HEK293 (cell line): ENCODE measurements around the gene GPX3.

Source experiments
- CTCF ChIA-PET: fragments of 350-600 bp; formaldehyde crosslinking; extraction: SDS; loops from one replicate; lab custom pipeline; 2021; ENCODE audit warnings: antibody characterized with exemption; lab: Yijun Ruan, JAX
- POLR2A ChIA-PET: fragments of 300-600 bp; formaldehyde crosslinking; extraction: SDS; loops from one replicate; lab custom pipeline; 2020; ENCODE audit warnings: antibody characterized with exemption, inconsistent platforms; lab: Yijun Ruan, JAX
- H3K27ac ChIP-seq: fragments of 200-500 bp; sonication (Bioruptor generic); 2 replicates; pipeline ENCODE4 v1.5.1; 2014; ENCODE audit warnings: low read depth, low read length, control low read depth, inconsistent platforms; ENCODE audit errors: extremely low read depth
- H3K36me3 ChIP-seq, 2 experiments: fragments of 200-500 bp in 1 of 2; sonication (Bioruptor generic) in 1 of 2; 1 replicate in 1 of 2; 2 replicates in 1 of 2; pipeline ENCODE4 v1.5.1; 2014 to 2017; ENCODE audit warnings: inconsistent platforms in 2 of 2, low read length in 2 of 2; ENCODE audit not compliant: control insufficient read depth in 2 of 2, insufficient read depth in 1 of 2
- H3K4me1 ChIP-seq: fragments of 200-500 bp; sonication (Bioruptor generic); 2 replicates; pipeline ENCODE4 v1.5.1; 2014; ENCODE audit warnings: mild to moderate bottlenecking, low read length, inconsistent platforms; ENCODE audit not compliant: control insufficient read depth, insufficient read depth
- H3K4me3 ChIP-seq: 2 replicates; pipeline ENCODE4 v1.5.1; 2011; ENCODE audit warnings: low read depth, mild to moderate bottlenecking, control low read depth, low read length, moderate library complexity
- H3K9me3 ChIP-seq: fragments of 200-500 bp; sonication (Bioruptor generic); 2 replicates; pipeline ENCODE4 v1.5.1; 2014; ENCODE audit warnings: low read depth, low read length, inconsistent platforms; ENCODE audit not compliant: control insufficient read depth, insufficient read depth
- AEBP2 ChIP-seq: fragments of 450-650 bp; formaldehyde crosslinking; IDR thresholded peaks from 2 replicates; pipeline ENCODE4 v1.5.1; 2016; ENCODE audit warnings: missing biosample characterization, missing genetic modification characterization, borderline replicate concordance
- BCL11A ChIP-seq: fragments of 450-650 bp; formaldehyde crosslinking; IDR thresholded peaks from 2 replicates; pipeline ENCODE4 v1.5.1; 2016; ENCODE audit warnings: low read depth, missing biosample characterization, missing genetic modification characterization
- GLIS2 ChIP-seq: fragments of 450-650 bp; formaldehyde crosslinking; IDR thresholded peaks from 2 replicates; pipeline ENCODE4 v1.5.1; 2016; ENCODE audit warnings: missing biosample characterization, missing genetic modification characterization
- IKZF3 ChIP-seq: fragments of 450-650 bp; IDR thresholded peaks from 2 replicates; pipeline ENCODE4 v1.5.0; 2018; ENCODE audit warnings: missing biosample characterization, mild to moderate bottlenecking, missing genetic modification characterization, moderate library complexity
- REST ChIP-seq: fragments of 450-650 bp; formaldehyde crosslinking; IDR thresholded peaks from 2 replicates; pipeline ENCODE4 v1.5.1; 2016; ENCODE audit warnings: missing biosample characterization, missing genetic modification characterization
- SETDB1 ChIP-seq: IDR thresholded peaks from one replicate; pipeline ENCODE4 v1.6.1; 2017; ENCODE audit warnings: mild to moderate bottlenecking, low read length, moderate library complexity, mixed read lengths; ENCODE audit not compliant: insufficient read length
- SP7 ChIP-seq: fragments of 450-650 bp; formaldehyde crosslinking; IDR thresholded peaks from 2 replicates; pipeline ENCODE4 v1.5.1; 2016; ENCODE audit warnings: missing biosample characterization, missing genetic modification characterization
- TCF7L2 ChIP-seq: IDR thresholded peaks from 2 replicates; pipeline ENCODE4 v1.6.1; 2011; ENCODE audit warnings: low read depth, mild to moderate bottlenecking, inconsistent platforms, low read length, moderate library complexity, borderline replicate concordance
- WT1 ChIP-seq: fragments of 450-650 bp; formaldehyde crosslinking; IDR thresholded peaks from 2 replicates; pipeline ENCODE4 v1.5.1; 2016; ENCODE audit warnings: missing biosample characterization, missing genetic modification characterization
- ZBTB48 ChIP-seq: fragments of 450-650 bp; formaldehyde crosslinking; IDR thresholded peaks from 2 replicates; pipeline ENCODE4 v1.5.1; 2016; ENCODE audit warnings: missing biosample characterization, missing genetic modification characterization
- ZFP3 ChIP-seq: fragments of 450-650 bp; formaldehyde crosslinking; IDR thresholded peaks from 2 replicates; pipeline ENCODE4 v1.5.1; 2016; ENCODE audit warnings: low read depth, missing biosample characterization, missing genetic modification characterization
- ZNF221 ChIP-seq: fragments of 450-650 bp; formaldehyde crosslinking; IDR thresholded peaks from 2 replicates; pipeline ENCODE4 v1.5.1; 2017; ENCODE audit warnings: missing biosample characterization, missing genetic modification characterization, borderline replicate concordance
- ZNF274 ChIP-seq, 2 experiments: fragments of 200-500 bp in 1 of 2; fragments of 450-650 bp in 1 of 2; sonication (Bioruptor generic) in 1 of 2; formaldehyde crosslinking in 1 of 2; IDR thresholded peaks; 2 replicates each; pipeline versions ENCODE4 v1.5.1 to v1.6.1; 2014 to 2016; ENCODE audit warnings: borderline replicate concordance in 1 of 2, inconsistent platforms in 1 of 2, low read length in 1 of 2, missing biosample characterization in 1 of 2, missing genetic modification characterization in 1 of 2
- ZNF513 ChIP-seq: fragments of 450-650 bp; IDR thresholded peaks from 2 replicates; pipeline ENCODE4 v1.5.1; 2018; ENCODE audit warnings: missing biosample characterization, missing genetic modification characterization
- ZNF561 ChIP-seq: fragments of 450-650 bp; IDR thresholded peaks from 2 replicates; pipeline ENCODE4 v1.5.1; 2018; ENCODE audit warnings: missing biosample characterization, missing genetic modification characterization, borderline replicate concordance
- ZNF629 ChIP-seq: fragments of 450-650 bp; formaldehyde crosslinking; IDR thresholded peaks from 2 replicates; pipeline ENCODE4 v1.5.1; 2017; ENCODE audit warnings: missing biosample characterization, missing genetic modification characterization
- ZSCAN30 ChIP-seq: fragments of 450-650 bp; IDR thresholded peaks from 2 replicates; pipeline ENCODE4 v1.5.1; 2018; ENCODE audit warnings: missing biosample characterization, mild to moderate bottlenecking, missing genetic modification characterization, moderate library complexity
- TF ChIP-seq, protein P1 (sequence below): fragments of 450-650 bp; formaldehyde crosslinking; IDR thresholded peaks from 2 replicates; pipeline ENCODE4 v1.5.1; 2016; ENCODE audit warnings: missing biosample characterization, missing genetic modification characterization

GPX3 gene

DNA sequence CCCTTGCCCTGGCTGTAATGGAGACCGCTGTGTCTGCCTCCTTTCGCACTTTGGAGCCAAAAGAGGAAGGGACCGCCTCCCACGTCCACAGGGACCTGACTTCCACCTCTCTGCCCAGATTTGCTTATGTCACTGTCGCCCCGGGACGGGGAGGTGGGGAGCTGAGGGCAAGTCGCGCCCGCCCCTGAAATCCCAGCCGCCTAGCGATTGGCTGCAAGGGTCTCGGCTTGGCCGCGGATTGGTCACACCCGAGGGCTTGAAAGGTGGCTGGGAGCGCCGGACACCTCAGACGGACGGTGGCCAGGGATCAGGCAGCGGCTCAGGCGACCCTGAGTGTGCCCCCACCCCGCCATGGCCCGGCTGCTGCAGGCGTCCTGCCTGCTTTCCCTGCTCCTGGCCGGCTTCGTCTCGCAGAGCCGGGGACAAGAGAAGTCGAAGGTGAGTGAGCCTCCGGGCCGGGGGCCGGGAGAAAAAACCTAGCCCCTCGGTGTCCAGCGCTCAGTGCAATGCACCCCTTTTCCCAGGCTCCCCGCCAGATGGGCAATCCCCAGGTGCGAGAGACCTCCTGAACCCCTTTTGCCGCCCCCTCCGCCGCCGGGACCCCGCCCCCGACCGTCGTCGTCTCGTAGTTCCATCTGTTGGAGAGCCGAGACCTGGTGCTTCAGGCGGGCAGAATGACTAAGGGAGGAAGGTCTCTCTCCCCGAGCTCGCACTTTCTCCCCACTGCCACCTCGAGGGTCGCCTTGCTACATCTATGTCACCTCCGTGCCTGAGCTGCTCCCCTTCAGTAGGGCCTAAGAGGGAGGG lies at the start of gene GPX3 (continued):
- TF ChIP-seq REST (tag by site-specific recombination) (0 out of 2 replicates have a peak, but pooled peaks have one; percentile 20), AEBP2 (tag by site-specific recombination) (no peak), BCL11A (tag by site-specific recombination) (peak; percentile 47; the same call in 1 of the 2 replicates), IKZF3 (tag by site-specific recombination) (peak; percentile 26; the same call in 1 of the 2 replicates), WT1 (tag by site-specific recombination) (no peak), GLIS2 (tag by site-specific recombination) (peak; percentile 49), ZBTB48 (tag by site-specific recombination) (peak; percentile 93), ZNF561 (tag by site-specific recombination) (peak; percentile 27; the same call in 1 of the 2 replicates), SP7 (tag by site-specific recombination) (0 out of 2 replicates have a peak, but pooled peaks have one; percentile 44)
- TF ChIP-seq, protein P1, sequence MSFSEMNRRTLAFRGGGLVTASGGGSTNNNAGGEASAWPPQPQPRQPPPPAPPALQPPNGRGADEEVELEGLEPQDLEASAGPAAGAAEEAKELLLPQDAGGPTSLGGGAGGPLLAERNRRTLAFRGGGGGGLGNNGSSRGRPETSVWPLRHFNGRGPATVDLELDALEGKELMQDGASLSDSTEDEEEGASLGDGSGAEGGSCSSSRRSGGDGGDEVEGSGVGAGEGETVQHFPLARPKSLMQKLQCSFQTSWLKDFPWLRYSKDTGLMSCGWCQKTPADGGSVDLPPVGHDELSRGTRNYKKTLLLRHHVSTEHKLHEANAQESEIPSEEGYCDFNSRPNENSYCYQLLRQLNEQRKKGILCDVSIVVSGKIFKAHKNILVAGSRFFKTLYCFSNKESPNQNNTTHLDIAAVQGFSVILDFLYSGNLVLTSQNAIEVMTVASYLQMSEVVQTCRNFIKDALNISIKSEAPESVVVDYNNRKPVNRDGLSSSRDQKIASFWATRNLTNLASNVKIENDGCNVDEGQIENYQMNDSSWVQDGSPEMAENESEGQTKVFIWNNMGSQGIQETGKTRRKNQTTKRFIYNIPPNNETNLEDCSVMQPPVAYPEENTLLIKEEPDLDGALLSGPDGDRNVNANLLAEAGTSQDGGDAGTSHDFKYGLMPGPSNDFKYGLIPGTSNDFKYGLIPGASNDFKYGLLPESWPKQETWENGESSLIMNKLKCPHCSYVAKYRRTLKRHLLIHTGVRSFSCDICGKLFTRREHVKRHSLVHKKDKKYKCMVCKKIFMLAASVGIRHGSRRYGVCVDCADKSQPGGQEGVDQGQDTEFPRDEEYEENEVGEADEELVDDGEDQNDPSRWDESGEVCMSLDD = peak; percentile 40; the same call in 1 of the 2 replicates

DNA sequence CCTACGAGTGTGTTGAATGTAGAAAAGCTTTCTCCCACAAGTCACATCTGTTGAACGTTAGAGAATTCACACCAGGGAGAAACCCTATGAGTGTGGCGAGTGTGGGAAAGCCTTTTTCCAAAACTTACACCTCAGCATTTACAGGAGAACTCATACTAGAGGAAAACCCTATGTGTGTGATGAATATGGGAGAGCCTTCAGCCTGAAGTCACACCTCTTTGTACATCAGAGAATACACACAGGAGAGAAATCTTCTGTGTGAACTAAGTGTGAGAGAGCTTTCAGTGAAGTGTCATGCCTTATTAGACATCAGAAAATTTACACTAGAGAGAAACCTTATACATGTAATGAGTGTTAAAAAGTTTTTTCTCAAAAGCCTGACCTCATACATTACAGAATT lies 41.8 kb upstream of the GPX3 start:
- POLR2A ChIA-PET = no interaction called here

More for the DNA sequence above, 41.8 kb upstream of the GPX3 start:
- TF ChIP-seq ZFP3 (no peak), ZNF629 (tag by site-specific recombination) (no peak), SETDB1 (peak; percentile 71), ZNF513 (tag by site-specific recombination) (no peak), TCF7L2 (no peak), ZSCAN30 (tag by site-specific recombination) (no peak), ZNF274 (IDR thresholded peaks at IDR 0.05; ENCODE audit: low read length) (no peak), ZNF274 (tag by site-specific recombination; IDR thresholded peaks at IDR 0.05; ENCODE audit: borderline replicate concordance) (peak; percentile 47; the same call in 1 of the 2 replicates), ZNF221 (tag by site-specific recombination) (no peak)
- H3K4me1 ChIP-seq = no peaks in the 10 kb centered on the region
- no peak overlapping the region for H3K4me3 ChIP-seq
- H3K9me3 ChIP-seq = no peaks in the 10 kb centered on the region; the same call in 1 of the 2 replicates
- CTCF ChIA-PET = no interaction called here
- no peak overlapping the region for H3K27ac ChIP-seq
- H3K36me3 ChIP-seq = no peaks in the 10 kb centered on the region
